SK-N-MC (cell line): ENCODE data around the gene DLX1.

Experiments
- DNase-seq: peaks from one replicate; pipeline ENCODE4 v3.0.0-alpha.2; 2011; ENCODE audit warnings: low read depth, low spot score
- H3K27ac ChIP-seq: fragments of 200-600 bp; sonication (generic); 2 replicates; pipeline ENCODE4 v1.5.1; 2016; ENCODE audit warnings: mixed run types
- H3K36me3 ChIP-seq: fragments of 200-600 bp; sonication (generic); 2 replicates; pipeline ENCODE4 v1.6.1; 2017; ENCODE audit warnings: antibody characterized with exemption, low read length, mixed read lengths; ENCODE audit not compliant: insufficient read depth
- H3K4me3 ChIP-seq: fragments of 200-600 bp; sonication (generic); 2 replicates; pipeline ENCODE4 v1.5.1; 2016
- H3K9ac ChIP-seq: fragments of 200-600 bp; sonication (generic); 2 replicates; pipeline ENCODE4 v1.8.0; 2017; ENCODE audit warnings: mixed run types, mixed read lengths; ENCODE audit not compliant: insufficient read length
- H3K9me3 ChIP-seq: fragments of 200-600 bp; sonication (generic); 2 replicates; pipeline ENCODE4 v1.6.1; 2017; ENCODE audit warnings: low read depth, mild to moderate bottlenecking, antibody characterized with exemption, low read length, moderate library complexity, mixed read lengths
- EZH2 ChIP-seq: fragments of 200-600 bp; sonication (generic); IDR thresholded peaks from one replicate; pipeline ENCODE4 v1.6.1; 2017; ENCODE audit warnings: antibody characterized with exemption
- FOXP2 ChIP-seq: optimal IDR thresholded peaks from 2 replicates; pipeline ENCODE3; 2011; ENCODE audit warnings: mild to moderate bottlenecking, moderate library complexity; ENCODE audit not compliant: insufficient read depth; ENCODE audit errors: extremely low read length, control extremely low read depth
- POLR2AphosphoS5 ChIP-seq: IDR thresholded peaks from 2 replicates; pipeline ENCODE4 v1.6.1; 2012; ENCODE audit warnings: mild to moderate bottlenecking, low read depth, low read length, borderline replicate concordance

DLX1 gene

GRCh38 chr2:172093416-172094293 is 8.3 kb downstream of the DLX1 start:
- Histone ChIP-seq H3K36me3 (no peaks in the 10 kb centered on the region), H3K27ac (peak overlapping the region; percentile 71; the same call in 1 of the 2 replicates), H3K4me3 (peak overlapping the region; percentile 92), H3K9me3 (no peaks in the 10 kb centered on the region), H3K9ac (peak overlapping the region; percentile 46)
- peak; percentile 70 for DNase-seq
- TF ChIP-seq FOXP2, result no peak
- TF ChIP-seq POLR2AphosphoS5, result peak; percentile 14; the same call in 1 of the 2 replicates
- no peak for TF ChIP-seq EZH2

- TF ChIP-seq EZH2 (no peak), POLR2AphosphoS5 (no peak), FOXP2 (no peak)
- H3K9me3 ChIP-seq, result no peaks in the 10 kb centered on the region
- peak overlapping the region; percentile 71; the same call in 1 of the 2 replicates for H3K27ac ChIP-seq
- H3K4me3 ChIP-seq, result peak overlapping the region; percentile 92
- H3K36me3 ChIP-seq, result no peaks in the 10 kb centered on the region
- peak overlapping the region; percentile 73 for H3K9ac ChIP-seq
- no peak for DNase-seq
These were observed 9.2 kb downstream of the DLX1 start for GRCh38 chr2:172094294-172095145.

GRCh38 chr2:172095146-172095904 is 10.0 kb downstream of the DLX1 start:
- peak overlapping the region; percentile 92 for H3K4me3 ChIP-seq
- TF ChIP-seq EZH2, result no peak
- peak; percentile 53 for TF ChIP-seq POLR2AphosphoS5
- TF ChIP-seq FOXP2, result peak; percentile 77
- H3K36me3 ChIP-seq, result no peaks in the 10 kb centered on the region
- H3K27ac ChIP-seq, result 0 out of 2 replicates have a peak overlapping the region, but pooled peaks have one; percentile 23
- no peak for DNase-seq
- peak overlapping the region; percentile 73 for H3K9ac ChIP-seq
- H3K9me3 ChIP-seq, result no peaks in the 10 kb centered on the region

GRCh38 chr2:172095905-172096625 is 10.8 kb downstream of the DLX1 start:
- Histone ChIP-seq H3K4me3 (peak overlapping the region; percentile 92), H3K27ac (0 out of 2 replicates have a peak overlapping the region, but pooled peaks have one; percentile 23), H3K9me3 (no peaks in the 10 kb centered on the region), H3K9ac (peak overlapping the region; percentile 68), H3K36me3 (no peaks in the 10 kb centered on the region)
- TF ChIP-seq FOXP2 (no peak), POLR2AphosphoS5 (no peak), EZH2 (no peak)
- no peak for DNase-seq

GRCh38 chr2:172096626-172097547 is 11.6 kb downstream of the DLX1 start:
- H3K27ac ChIP-seq, result peak overlapping the region; percentile 23; the same call in 1 of the 2 replicates
- H3K9ac ChIP-seq, result peak overlapping the region; percentile 68
- no peaks in the 10 kb centered on the region for H3K36me3 ChIP-seq
- no peak for DNase-seq
- TF ChIP-seq FOXP2 (no peak), POLR2AphosphoS5 (peak; percentile 35; the same call in 1 of the 2 replicates), EZH2 (no peak)
- H3K4me3 ChIP-seq, result peak overlapping the region; percentile 92
- no peaks in the 10 kb centered on the region for H3K9me3 ChIP-seq

- DNase-seq, result no peak
- no peaks in the 10 kb centered on the region for H3K9me3 ChIP-seq
- H3K27ac ChIP-seq, result no peak overlapping the region; the same call in 1 of the 2 replicates
- H3K9ac ChIP-seq, result no peak overlapping the region
- H3K4me3 ChIP-seq, result peak overlapping the region; percentile 92
- TF ChIP-seq POLR2AphosphoS5 (no peak), FOXP2 (no peak), EZH2 (no peak)
- no peaks in the 10 kb centered on the region for H3K36me3 ChIP-seq
These were observed 12.3 kb downstream of the DLX1 start for GRCh38 chr2:172097557-172098131.

- Histone ChIP-seq H3K9ac (no peak overlapping the region), H3K36me3 (no peaks in the 10 kb centered on the region), H3K4me3 (no peak overlapping the region), H3K9me3 (no peaks in the 10 kb centered on the region), H3K27ac (no peak overlapping the region; the same call in 1 of the 2 replicates)
- TF ChIP-seq EZH2, result no peak
- TF ChIP-seq FOXP2, result no peak
- TF ChIP-seq POLR2AphosphoS5, result no peak
- DNase-seq, result no peak
These were observed 13.0 kb downstream of the DLX1 start for GRCh38 chr2:172098287-172098649.
